ENCODE data around the gene OTUD5. TPM values are rescaled to one million over a fixed set of nuclear protein-coding genes. Genes with fewer than 3 reads are reported as not detected.
"Not testable (repeated sequence)": the region's sequence is repeated elsewhere in the genome, so short reads cannot be mapped to it uniquely, and the experiment has no call there.

The OTUD5 gene
- total RNA-seq, 1 experiment from 2014 or later: 52.6 TPM

DNA sequence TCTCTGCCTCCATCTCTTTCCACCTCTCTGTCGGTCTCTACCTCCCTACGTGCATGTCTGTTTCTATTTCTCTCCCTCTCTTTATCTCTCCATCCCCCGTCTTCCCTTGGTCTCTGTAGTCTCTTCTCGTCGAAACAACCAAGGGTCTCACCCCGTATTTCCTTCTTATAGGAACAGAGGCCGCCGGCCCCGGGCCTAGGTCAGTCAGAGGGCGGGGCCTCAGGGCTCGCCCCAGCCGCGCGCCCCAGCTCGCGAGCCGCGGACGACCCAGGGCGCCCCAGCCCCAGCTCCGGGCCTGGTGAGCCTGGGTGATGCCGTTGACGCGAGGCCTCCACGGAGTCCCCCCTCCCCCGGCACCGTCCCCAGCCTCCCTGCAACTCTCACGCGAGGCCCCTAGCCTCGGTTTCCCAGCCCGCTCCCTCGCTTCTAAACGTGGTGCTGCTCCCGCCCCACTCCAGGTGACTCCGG lies 66.4 kb downstream of the OTUD5 start:
- TF ChIP-seq FOXP1 (CRISPR knock-in tag; IDR thresholded peaks at IDR 0.05; ENCODE audit: borderline replicate concordance): no peak
- TF ChIP-seq, protein P1, sequence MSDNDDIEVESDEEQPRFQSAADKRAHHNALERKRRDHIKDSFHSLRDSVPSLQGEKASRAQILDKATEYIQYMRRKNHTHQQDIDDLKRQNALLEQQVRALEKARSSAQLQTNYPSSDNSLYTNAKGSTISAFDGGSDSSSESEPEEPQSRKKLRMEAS (CRISPR knock-in tag; IDR thresholded peaks at IDR 0.05): no peak
- TF ChIP-seq, protein P2, sequence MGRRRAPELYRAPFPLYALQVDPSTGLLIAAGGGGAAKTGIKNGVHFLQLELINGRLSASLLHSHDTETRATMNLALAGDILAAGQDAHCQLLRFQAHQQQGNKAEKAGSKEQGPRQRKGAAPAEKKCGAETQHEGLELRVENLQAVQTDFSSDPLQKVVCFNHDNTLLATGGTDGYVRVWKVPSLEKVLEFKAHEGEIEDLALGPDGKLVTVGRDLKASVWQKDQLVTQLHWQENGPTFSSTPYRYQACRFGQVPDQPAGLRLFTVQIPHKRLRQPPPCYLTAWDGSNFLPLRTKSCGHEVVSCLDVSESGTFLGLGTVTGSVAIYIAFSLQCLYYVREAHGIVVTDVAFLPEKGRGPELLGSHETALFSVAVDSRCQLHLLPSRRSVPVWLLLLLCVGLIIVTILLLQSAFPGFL (CRISPR knock-in tag; IDR thresholded peaks at IDR 0.05; ENCODE audit: borderline replicate concordance): no peak
- no peak for TF ChIP-seq IRF2 (CRISPR knock-in tag; IDR thresholded peaks at IDR 0.05; ENCODE audit: borderline replicate concordance, low read depth)
- no peak for TF ChIP-seq PRRX2 (CRISPR knock-in tag; IDR thresholded peaks at IDR 0.05)
- TF ChIP-seq, protein P3, sequence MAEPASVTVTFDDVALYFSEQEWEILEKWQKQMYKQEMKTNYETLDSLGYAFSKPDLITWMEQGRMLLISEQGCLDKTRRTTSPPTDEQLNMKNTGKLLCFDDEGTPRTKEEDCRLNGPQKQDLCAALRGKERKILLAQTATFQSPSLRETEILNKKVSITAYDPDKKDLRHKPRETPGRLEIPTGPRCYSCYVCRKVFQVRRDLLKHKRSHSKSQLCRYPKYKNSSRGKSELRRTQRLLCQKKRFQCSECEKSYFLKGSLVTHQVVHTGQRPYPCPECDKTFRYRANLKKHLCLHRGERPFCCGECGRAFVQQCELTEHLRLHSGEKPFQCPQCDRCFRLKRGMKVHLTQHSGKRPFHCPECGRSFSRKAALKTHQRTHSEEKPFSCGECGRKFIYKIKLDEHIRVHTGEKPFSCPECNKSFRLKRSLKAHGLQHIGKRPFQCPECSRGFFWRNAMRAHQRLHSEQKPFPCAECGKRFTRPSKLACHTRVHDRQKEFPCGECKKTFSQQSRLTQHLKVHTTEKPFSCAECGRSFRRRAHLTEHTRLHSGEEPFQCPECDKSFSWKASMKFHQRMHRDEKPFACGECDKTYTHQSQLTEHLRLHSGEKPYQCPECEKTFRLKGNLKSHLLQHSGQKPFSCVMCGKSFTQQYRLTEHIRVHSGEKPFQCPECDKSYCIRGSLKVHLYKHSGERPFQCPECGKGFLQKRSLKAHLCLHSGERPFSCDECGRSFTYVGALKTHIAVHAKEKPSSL (CRISPR knock-in tag; conservative IDR thresholded peaks at IDR 0.05): no peak
- TF ChIP-seq, protein P4, sequence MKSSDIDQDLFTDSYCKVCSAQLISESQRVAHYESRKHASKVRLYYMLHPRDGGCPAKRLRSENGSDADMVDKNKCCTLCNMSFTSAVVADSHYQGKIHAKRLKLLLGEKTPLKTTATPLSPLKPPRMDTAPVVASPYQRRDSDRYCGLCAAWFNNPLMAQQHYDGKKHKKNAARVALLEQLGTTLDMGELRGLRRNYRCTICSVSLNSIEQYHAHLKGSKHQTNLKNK (CRISPR knock-in tag; IDR thresholded peaks at IDR 0.05): no peak
- TF ChIP-seq, protein P5, sequence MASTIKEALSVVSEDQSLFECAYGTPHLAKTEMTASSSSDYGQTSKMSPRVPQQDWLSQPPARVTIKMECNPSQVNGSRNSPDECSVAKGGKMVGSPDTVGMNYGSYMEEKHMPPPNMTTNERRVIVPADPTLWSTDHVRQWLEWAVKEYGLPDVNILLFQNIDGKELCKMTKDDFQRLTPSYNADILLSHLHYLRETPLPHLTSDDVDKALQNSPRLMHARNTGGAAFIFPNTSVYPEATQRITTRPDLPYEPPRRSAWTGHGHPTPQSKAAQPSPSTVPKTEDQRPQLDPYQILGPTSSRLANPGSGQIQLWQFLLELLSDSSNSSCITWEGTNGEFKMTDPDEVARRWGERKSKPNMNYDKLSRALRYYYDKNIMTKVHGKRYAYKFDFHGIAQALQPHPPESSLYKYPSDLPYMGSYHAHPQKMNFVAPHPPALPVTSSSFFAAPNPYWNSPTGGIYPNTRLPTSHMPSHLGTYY (CRISPR knock-in tag; IDR thresholded peaks at IDR 0.05): no peak
- TF ChIP-seq, protein P6, sequence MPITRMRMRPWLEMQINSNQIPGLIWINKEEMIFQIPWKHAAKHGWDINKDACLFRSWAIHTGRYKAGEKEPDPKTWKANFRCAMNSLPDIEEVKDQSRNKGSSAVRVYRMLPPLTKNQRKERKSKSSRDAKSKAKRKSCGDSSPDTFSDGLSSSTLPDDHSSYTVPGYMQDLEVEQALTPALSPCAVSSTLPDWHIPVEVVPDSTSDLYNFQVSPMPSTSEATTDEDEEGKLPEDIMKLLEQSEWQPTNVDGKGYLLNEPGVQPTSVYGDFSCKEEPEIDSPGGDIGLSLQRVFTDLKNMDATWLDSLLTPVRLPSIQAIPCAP (CRISPR knock-in tag; IDR thresholded peaks at IDR 0.05): no peak
- TF ChIP-seq, protein P7, sequence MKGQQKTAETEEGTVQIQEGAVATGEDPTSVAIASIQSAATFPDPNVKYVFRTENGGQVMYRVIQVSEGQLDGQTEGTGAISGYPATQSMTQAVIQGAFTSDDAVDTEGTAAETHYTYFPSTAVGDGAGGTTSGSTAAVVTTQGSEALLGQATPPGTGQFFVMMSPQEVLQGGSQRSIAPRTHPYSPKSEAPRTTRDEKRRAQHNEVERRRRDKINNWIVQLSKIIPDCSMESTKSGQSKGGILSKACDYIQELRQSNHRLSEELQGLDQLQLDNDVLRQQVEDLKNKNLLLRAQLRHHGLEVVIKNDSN (CRISPR knock-in tag; IDR thresholded peaks at IDR 0.05): no peak
- Mint-ChIP-seq H3K4me1 (peaks cover 14% of the 10 kb centered on the region), H3K27ac (0 out of 2 replicates have a peak overlapping the region, but pooled peaks have one; percentile 43), H3K9me3 (no peaks in the 10 kb centered on the region), H3K4me3 (peak overlapping the region; percentile 70), H3K36me3 (peaks cover 8% of the 10 kb centered on the region; the same call in 1 of the 2 replicates), H3K27me3 (ENCODE audit: low read depth) (peaks cover 4% of the 10 kb centered on the region; the same call in 1 of the 2 replicates)
- DNase-seq (ENCODE audit: low spot score): peak; percentile 31
- ChIA-PET POLR2A (interaction anchor here (0.9 kb wide), 1 partner anchor 21 kb away, joined by 3 read pairs; the partner anchor contains the start of gene SLC35A2), CTCF (interaction anchor here (0.5 to 1.5 kb wide), 15 partner anchors 13 to 259 kb away, joined by 3 to 6 read pairs (median 4); partner anchors contain the start of genes KCND1, PCSK1N and SLC35A2)
- ATAC-seq: peak; percentile 60

DNA sequence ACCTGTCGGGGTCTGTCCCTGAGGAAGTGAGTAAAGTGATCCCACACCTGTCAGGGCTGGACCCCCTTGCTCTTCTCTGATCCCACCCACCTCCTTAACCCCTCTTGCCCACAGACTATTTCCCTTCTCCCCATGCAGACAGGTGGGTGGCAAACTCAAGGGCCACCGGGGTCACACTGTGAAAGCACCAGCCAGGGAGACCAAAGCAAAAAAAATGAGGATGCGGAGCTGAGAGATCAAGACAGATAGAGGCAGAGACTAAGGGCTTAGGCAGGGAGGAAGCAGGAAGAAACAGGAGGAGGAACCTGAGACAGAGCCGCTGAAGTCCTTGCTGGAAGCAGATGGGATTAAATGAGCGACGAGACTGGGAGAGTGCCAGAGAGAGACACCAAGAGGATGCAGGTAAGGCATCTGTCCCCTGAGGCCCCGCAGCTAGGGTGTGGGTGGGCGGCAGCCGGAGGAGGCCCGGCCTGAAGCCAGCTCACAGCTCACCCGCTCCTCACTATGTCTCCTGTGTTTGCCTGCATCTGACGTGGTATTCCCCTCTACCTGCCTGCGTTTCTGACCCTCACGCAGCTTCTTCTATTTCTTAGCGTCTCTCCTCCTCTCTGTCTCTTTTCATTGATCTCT lies 67.0 kb downstream of the OTUD5 start:
- Mint-ChIP-seq H3K27ac (peak overlapping the region; percentile 84; the same call in 1 of the 2 replicates), H3K36me3 (peaks cover 7% of the 10 kb centered on the region; the same call in 1 of the 2 replicates), H3K4me3 (peak overlapping the region; percentile 70), H3K9me3 (no peaks in the 10 kb centered on the region), H3K27me3 (ENCODE audit: low read depth) (peaks cover 4% of the 10 kb centered on the region; the same call in 1 of the 2 replicates), H3K4me1 (peaks cover 14% of the 10 kb centered on the region)
- peak; percentile 4; the same call in 1 of the 2 replicates for ATAC-seq
- POLR2A ChIA-PET: interaction anchor here (0.9 kb wide), 1 partner anchor 21 kb away, joined by 3 read pairs; the partner anchor contains the start of gene SLC35A2
- CTCF ChIA-PET: interaction anchor here (0.5 to 1.1 kb wide), 3 partner anchors 22 to 259 kb away, joined by 3 to 4 read pairs (median 4); no protein-coding TSS in a partner anchor
- TF ChIP-seq SMAD4 (CRISPR knock-in tag; IDR thresholded peaks at IDR 0.05) (no peak), FOXK1 (CRISPR knock-in tag; IDR thresholded peaks at IDR 0.05) (no peak), RORB (CRISPR knock-in tag; IDR thresholded peaks at IDR 0.05) (no peak), ZNF671 (CRISPR knock-in tag; IDR thresholded peaks at IDR 0.05) (no peak), HMGA2 (CRISPR knock-in tag; IDR thresholded peaks at IDR 0.05) (no peak), OVOL2 (CRISPR knock-in tag; IDR thresholded peaks at IDR 0.05; ENCODE audit: borderline replicate concordance) (no peak), ZNF219 (CRISPR knock-in tag; IDR thresholded peaks at IDR 0.05; ENCODE audit: borderline replicate concordance) (no peak)
- TF ChIP-seq, protein P8, sequence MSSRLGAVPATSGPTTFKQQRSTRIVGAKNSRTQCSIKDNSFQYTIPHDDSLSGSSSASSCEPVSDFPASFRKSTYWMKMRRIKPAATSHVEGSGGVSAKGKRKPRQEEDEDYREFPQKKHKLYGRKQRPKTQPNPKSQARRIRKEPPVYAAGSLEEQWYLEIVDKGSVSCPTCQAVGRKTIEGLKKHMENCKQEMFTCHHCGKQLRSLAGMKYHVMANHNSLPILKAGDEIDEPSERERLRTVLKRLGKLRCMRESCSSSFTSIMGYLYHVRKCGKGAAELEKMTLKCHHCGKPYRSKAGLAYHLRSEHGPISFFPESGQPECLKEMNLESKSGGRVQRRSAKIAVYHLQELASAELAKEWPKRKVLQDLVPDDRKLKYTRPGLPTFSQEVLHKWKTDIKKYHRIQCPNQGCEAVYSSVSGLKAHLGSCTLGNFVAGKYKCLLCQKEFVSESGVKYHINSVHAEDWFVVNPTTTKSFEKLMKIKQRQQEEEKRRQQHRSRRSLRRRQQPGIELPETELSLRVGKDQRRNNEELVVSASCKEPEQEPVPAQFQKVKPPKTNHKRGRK (CRISPR knock-in tag; IDR thresholded peaks at IDR 0.05; ENCODE audit: borderline replicate concordance): no peak
- TF ChIP-seq, protein P3 (CRISPR knock-in tag; conservative IDR thresholded peaks at IDR 0.05): no peak
- no peak for DNase-seq (ENCODE audit: low spot score)

DNA sequence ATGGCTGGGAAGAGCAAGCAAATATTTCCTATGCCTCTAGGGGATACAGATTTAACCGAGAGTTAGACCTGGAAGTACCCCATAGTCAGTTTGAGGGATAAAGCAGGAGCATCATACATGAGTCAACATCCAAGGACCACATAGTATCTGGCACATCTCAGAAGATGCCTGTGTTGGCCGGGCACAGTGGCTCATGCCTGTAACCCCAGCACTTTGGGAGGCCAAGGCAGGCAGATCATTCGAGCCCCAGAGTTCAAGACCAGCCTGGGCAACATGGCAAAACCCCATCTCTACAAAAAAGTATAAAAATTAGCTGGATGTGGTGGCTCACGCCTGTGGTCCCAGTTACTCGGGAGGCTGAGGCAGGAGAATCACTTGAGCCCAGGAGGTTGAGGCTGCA lies 70.8 kb downstream of the OTUD5 start:
- not testable (repeated sequence) for ATAC-seq

More for the DNA sequence above, 70.8 kb downstream of the OTUD5 start:
- CTCF ChIA-PET; POLR2A ChIA-PET; H3K27ac Mint-ChIP-seq; DNase-seq (ENCODE audit: low spot score); H3K36me3 Mint-ChIP-seq; H3K9me3 Mint-ChIP-seq; H3K4me3 Mint-ChIP-seq; H3K27me3 Mint-ChIP-seq (ENCODE audit: low read depth): not testable (repeated sequence)
- peaks cover 11% of the 10 kb centered on the region for H3K4me1 Mint-ChIP-seq
